Jurkat, Clone E6-1 (cell line): ENCODE results near the gene SCGB1A1.

Source experiments
- DNase-seq: peaks from one replicate; pipeline ENCODE4 v3.0.0-alpha.2; 2011; ENCODE audit warnings: low read depth, low spot score
- H3K4me3 ChIP-seq: 2 replicates; pipeline ENCODE4 v1.5.1; 2011; ENCODE audit warnings: mild to moderate bottlenecking, low read length, control low read depth, moderate library complexity

The SCGB1A1 gene

DNA sequence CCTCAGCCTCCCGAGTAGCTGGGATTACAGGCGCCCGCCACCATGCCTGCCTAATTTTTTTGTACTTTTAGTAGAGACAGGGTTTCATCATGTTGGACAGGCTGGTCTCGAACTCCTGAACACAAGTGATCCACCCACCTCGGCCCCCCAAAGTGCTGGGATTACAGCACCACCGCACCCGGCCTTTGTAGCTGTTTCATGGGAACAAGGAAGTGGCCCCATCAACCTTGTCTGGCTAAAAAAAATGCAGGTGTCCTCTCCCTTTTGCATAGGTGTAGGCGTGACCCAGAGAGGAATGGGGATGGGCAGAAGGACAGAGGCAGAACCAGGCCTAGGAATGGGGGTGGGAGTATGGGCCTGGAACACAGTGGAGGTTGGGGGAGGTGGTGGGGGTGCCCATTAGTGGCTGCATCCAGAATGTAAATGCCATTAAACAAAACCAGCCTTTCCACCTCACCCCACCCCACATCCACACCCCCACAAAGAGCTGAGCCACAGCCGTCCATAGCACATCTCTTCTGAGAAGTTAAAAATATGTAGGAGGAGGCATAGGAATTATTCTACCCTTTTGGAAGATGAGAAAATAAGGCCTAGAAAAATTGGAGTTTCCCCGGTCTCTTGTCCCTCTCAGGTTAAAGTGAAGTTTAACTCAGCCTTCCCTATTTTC is 22.8 kb upstream of the SCGB1A1 start:
- no peak for DNase-seq
- H3K4me3 ChIP-seq, result no peak overlapping the region

DNA sequence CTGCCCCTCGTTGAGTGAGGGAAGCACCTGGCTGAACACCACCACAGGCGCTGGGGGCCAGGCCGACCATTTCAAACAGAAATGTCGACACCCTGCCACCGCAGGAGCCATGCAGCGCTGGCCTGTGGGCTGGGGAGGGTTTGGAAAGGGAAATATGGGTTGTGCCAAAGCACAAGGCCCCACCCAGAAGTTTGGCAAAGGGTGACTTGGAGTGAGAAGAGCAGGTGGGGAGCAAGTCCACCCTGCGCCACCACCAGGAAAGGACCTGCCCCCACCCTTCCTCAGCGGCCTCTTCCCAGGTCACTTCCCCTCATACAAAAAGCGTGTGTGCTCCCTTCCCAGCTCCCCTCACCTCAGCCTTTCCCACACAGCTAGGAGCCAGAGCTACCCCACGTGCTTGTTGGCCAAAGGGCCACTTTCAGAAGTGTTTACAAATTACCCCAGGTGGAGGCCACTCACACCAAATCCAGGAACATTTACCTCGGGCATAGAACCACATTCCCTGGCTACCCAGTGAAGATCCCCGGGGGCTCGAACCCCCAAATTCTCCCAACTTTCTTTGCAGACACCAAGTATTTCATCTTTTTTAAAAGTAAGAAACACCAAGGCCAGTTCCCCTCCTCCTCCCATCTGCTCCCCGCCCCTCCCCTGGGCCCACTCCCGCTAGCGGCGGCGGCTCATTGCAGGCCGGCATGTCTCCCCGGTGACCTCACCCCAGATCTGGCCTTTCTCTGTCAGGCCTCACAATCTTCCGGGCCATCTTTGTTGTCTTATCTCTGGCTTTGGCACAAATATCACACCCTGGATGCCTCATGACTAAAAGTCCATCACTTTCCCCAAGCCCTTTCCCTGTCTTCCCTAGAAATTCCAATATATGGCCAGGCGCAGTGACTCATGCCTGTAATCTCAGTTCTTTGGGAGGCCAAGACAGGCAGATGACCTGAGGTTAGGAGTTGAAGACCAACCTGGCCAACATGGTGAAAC is 20.5 kb upstream of the SCGB1A1 start:
- DNase-seq, result peak; percentile 34

DNA sequence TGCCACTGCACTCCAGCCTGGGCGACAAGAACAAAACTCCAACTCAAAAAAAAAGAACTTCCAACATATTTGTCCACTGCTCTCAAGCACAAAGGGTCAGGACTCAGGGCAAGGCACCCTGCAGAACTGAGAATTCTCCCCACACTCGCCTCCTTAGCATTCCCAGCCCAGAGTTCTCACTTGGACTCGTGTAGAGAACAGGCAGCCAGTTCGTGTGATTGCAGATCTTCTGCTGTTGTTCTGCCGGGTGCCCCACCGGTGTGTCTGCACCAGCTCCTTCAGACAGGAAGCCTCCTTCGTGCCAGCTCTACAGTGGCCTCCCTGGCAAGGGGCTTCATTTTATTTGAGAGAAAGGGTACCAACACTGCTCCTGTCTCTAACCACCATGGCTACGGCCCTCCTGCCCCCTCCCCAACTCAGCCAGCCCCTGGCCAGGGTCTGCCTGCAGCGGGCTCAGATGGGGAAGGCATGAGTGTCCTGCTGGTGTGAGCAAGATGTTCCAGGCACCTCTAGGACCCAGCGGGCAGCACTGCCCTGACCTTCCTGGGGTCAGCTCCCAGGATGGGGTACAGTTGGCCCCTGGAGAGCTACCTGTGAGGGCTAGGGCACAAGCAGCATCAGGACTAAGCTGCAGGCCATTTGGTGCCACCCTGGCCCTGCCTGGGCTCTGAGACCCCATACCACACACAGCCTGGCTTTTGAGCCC is 19.5 kb upstream of the SCGB1A1 start:
- H3K4me3 ChIP-seq, result no peak overlapping the region
- DNase-seq, result no peak

More for the DNA sequence above, 20.5 kb upstream of the SCGB1A1 start:
- no peak overlapping the region for H3K4me3 ChIP-seq

DNA sequence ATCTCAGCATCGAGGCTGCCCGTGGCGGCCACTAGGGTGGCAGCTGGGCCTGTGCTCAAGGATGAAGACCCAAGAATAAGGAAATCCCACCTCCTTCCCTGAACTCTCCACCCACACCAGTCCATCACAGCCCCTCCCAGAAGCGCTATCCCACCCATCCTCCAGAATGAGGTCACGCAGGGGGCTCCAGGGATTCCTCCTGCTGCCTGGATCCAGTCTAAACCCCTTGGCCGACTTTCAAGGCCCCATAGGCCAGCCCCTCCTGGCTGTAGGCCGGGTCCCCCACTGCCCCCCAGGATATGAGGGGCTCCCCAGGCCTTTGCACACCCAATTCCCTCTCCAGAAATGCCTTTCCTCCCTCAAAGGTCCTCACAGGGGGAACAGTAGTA is 19.0 kb upstream of the SCGB1A1 start:
- DNase-seq, result no peak

DNA sequence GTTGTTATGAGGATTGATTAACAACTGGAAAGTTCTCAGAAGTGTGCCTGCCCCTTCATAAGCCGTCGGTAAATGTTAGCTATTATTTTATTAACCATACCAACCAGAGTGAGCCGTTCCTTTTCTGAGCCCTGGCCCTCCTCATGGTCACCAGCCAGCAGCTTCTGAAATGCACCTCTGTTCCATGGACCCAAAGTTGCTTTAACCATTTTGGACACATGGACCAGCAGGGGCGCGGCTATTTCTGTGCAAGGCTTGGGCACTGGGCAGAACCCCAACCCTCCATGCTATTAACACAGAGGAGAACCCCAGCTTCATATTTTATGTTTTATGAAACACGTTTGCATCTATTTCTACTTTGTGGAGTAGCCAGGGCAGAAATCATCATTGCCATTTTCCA is 18.6 kb upstream of the SCGB1A1 start:
- H3K4me3 ChIP-seq, result no peak overlapping the region
- no peak for DNase-seq

More for the DNA sequence above, 19.0 kb upstream of the SCGB1A1 start:
- no peak overlapping the region for H3K4me3 ChIP-seq

DNA sequence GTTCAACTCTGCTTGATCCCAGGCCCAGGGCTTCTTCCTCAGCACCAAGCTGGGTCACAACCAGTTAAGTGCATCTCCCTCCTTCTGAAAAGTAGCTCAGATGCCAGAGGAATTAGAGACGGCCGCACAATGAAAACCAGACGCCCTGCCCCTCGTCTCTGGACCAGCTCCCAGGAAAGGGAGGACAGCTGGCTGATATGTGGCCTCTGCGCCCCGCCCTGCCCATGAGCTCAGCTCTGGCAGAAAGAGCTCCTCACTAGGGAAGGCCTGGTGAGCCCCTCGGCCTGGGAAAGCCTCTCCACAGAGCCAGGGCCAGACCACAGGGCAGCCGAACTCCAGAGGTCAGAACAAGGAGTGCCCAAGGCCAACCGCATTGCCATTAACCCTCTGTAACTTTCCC is 18.1 kb upstream of the SCGB1A1 start:
- H3K4me3 ChIP-seq, result no peak overlapping the region
- DNase-seq, result no peak

DNA sequence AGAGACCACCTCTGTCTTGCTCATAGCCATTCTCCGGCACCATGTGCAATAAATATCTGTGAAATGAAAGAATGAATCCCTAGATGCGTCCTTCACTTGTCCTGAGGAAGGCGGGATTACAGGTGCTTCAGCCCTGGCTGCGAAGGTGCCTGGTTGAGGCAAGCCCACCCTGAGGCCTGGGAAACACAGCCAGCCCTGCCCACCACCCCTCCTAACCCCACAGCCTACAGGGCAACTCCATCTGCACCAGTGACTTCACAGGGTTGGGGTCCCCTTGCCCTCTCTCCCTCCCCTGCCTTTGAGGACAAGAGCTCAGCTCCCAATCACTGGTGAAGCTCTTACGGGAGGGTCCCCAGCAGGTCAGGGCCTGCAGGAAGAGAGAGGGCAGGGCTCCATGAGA is 17.5 kb upstream of the SCGB1A1 start:
- DNase-seq, result no peak
- H3K4me3 ChIP-seq, result no peak overlapping the region

DNA sequence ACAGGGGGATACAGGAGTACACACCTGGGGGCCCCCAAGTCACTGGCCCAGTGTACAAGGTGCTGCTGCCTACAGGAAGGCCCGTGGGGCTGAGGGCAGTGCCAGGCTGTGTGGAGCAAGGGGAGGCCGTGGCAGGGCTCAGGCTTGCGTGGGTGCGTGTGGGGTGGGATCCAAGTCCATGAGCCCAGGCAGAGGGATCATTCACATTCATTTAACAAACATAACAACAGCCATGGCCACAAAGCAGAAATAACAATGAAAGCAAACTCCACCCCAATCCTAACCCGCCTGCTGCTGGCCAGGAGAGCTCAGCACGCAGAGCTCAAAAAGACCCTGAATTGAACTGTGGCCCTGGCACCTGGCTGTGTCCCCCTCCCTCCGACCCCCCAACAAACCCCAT is 17.0 kb upstream of the SCGB1A1 start:
- DNase-seq, result no peak
- no peak overlapping the region; the same call in 1 of the 2 replicates for H3K4me3 ChIP-seq

DNA sequence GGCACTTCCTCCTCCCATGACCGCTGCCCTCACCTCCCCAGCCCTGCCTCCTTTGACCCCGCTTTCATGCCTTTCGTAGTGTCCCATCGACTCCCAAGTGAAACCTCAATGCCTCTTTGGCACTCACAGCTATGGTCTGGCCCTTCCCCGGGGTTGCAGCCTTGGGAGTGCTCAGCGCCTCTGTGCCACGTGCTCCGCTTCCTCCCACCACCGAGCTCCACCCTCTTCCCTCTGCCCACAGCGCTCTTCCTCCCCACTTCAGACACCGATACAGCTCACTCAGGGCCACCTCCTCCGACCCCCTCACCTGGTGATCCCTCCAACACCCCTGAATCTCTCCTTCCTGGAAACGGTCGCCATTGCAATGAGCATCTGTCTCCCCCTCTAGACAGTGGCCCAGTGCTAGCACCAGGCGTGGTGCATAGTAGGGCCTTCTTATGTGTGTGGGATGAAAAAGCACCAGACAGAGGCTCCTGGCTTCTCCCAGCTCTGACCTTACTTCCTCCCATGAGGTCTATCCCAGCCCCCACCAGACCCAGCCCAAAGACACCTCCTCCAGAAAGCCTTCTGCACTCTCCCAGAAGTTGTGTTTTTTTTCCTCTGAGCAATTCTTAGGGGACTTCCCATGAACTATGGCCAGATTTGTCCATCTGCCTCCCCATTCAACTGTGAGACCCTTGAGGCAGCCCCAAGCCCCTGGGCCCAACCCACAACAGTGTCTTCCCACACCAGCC is 16.4 kb upstream of the SCGB1A1 start:
- H3K4me3 ChIP-seq, result no peak overlapping the region
- DNase-seq, result peak; percentile 41

DNA sequence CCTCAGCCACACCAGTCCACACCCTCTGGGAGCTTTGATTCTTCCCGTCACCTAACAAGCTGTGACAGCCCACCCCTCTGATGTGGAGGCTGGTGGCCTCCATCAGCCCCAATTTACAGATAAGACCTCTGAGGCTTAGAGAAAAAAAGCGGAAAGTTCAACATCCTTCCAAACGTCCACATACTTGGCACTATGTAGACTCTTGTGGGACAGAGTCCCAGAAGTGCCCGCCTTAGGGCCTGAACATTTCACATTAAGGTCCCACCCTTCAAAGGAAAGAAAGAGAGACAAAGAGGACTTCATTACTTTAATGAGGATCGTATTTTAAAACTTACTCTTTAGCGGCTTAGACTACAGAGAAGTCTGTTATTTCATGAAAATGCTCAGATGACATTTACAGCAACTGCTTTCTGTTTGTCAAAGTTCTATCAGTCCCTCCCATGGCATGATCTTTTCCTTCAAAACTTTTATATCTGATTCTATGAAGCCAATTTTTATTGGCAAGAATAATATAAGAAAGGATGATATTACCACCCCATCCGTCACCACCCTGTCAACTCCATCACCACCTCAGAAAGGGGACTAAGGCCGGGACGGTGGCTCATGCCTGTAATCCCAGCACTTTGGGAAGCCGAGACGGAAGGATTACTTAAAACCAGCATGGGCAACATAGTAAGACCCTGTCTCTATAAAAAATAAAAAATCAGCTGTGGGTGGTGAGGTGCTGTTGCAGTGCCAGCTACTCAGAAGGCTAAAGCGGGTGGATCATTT is 15.7 kb upstream of the SCGB1A1 start:
- no peak overlapping the region for H3K4me3 ChIP-seq

DNA sequence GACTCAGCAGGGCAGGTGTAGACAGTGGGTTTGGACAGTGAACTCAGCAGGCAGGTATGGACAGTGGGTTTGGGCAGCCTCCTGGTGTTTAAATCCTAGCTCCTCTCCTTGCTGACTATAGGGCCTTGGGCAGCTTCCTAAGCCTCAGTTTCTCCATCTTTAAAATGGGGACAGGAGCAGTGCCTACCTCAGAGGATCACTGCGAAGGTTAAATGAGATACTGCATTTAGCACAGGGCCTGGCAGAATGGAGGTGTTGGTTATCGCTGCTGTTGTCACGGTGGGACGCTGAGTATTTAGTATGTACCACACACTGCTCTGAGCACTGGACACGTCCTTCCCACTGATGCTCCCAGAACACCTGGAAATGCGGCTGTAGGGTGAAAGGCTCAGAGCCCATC is 14.4 kb upstream of the SCGB1A1 start:
- DNase-seq, result no peak
- no peak overlapping the region for H3K4me3 ChIP-seq

More for the DNA sequence above, 15.7 kb upstream of the SCGB1A1 start:
- DNase-seq, result no peak

DNA sequence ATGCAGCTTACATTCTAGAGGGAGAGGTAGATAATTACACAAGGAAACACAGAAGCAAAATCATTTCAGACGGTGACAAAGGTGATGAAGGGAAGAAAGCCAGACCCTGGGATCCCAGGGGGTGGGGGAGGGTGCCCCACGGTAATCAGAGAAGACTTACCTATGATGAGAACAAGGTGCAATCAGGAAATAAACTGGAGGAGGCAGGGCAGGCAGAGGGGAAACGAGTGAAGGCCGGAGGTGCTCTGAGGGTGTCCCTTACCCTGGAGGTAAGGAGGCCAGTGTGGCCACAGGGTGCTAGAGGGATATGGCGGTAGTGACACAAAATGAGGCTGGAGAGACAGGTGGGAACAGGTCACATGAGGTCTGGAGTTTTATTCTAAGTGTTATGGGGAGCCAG is 13.9 kb upstream of the SCGB1A1 start:
- no peak for DNase-seq

DNA sequence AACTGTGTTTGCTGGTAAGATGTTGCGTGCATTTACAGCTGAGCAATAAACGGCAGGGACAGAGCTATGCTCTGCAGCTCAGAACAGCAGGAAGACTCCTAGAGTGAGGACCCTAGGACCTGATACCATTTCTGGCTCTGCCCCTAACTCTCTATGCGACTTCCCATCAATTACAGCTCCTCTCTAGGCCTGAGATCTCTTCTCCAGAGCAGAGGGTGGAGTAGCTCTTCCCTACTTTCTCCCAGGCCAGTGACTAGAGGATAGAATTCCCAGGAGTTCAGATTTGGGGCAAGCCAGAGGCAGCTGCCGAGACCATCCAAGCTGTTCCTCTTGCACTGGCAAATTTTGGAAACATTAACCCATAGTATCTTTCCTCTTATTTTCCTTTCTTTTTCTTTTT is 12.8 kb upstream of the SCGB1A1 start:
- no peak overlapping the region for H3K4me3 ChIP-seq
- DNase-seq, result no peak

More for the DNA sequence above, 13.9 kb upstream of the SCGB1A1 start:
- no peak overlapping the region for H3K4me3 ChIP-seq

DNA sequence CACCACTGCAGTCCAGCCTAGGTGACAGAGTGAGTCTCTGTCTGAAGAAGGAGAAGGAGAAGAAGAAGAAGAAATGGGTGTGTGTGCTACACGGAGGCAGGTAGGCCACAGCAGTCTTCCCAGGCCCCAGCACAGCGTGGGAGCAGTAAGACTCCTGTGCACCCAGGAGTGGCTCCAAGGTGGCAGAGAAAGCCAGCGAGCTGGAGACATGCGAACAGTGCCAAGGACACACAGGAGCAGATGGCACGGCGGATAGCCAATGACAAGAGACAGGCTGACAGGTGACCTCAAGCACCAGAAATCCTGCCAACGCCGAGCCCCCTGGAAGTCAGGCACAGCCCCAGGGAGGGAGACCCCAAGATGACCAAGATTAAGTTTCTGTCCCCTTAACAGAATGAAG is 9.0 kb upstream of the SCGB1A1 start:
- H3K4me3 ChIP-seq, result no peak overlapping the region
- no peak for DNase-seq

DNA sequence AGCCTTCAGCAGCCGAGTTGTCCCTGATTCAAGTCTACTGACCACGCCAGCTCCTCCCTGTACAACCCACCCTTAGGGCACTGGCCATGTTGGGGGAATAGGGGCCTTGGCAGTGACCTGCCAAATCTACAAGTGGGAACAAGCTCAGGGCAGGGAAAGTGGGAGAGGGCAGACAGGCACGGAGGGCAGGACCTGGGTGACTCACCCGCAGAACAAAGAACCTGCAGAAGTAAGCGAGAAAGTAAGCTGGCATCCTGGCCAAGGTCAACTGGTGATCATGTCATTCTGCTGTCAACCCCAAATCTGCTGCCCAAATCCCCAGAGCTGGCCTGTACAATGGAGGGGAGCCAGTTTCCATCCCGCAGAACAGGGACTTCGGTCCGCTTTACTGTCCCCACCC is 7.9 kb upstream of the SCGB1A1 start:
- no peak overlapping the region for H3K4me3 ChIP-seq
- no peak for DNase-seq

DNA sequence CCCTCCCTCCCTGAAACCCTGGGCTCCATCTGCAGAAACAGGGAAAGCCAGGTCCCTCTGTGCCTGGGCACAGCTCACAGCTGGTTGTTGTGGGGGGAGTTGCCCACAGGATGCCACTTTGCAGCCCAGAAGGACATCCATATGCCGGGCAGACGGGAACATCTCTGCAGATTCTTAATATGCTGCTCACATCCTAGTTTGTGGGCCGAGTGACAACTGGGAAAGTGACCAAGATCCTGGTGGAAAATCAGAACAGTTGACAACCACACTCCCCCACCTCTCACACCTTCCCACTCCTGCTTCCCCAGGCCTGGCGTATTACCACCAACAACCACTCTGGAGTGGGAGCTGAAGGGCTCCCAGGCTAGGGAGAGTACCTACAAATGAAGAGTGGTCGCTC is 7.3 kb upstream of the SCGB1A1 start:
- no peak overlapping the region for H3K4me3 ChIP-seq
- DNase-seq, result no peak

DNA sequence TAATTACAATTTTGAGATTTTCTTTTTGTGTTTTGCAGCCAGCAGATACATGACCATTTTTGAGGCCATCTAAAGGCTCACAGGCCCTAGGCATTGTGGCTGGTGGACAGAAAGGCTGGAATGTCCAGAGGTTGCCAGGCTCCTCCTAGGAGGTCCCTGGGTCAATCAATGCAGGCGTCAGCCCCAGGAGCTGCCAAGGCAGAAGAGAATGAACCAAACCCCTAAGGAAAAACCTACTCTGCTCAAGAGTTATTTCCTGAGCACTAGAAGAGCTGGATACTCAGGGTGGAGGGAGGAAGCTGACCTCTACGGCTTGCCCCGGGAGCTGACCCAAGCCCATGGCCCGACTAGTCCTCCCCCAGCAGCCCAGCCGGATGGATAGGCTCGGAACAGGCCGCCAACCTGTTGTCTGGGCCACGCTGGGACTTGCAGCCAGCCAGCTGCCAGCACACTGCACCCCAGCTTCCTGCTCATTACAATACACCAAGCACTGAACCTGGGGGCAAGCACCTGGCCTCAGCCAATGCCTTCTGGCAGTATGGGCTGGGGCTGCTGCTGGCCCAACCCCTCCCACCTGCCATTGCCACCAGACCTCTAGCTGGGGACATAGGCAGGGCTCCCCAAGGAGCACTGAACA is 5.7 kb upstream of the SCGB1A1 start:
- no peak for DNase-seq
- H3K4me3 ChIP-seq, result no peak overlapping the region

DNA sequence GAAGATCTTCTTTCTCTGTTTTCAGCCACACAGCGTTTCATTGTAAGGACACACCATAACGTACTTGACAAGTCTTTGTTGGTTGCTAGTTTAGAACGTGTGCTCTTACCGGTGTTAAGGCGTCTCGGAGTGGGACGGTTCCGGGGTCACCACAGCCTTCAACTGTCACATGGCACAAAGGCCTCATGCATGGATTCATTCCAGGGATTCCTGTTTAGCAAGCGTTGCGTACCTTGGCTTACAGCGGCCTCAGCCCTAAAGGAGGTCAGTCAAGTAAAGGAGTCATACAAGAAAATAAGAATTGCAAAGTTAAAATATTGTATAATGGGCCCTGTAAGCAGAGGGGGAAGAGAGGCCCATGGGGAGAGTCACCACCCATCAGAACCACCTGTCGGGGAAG is 2.2 kb upstream of the SCGB1A1 start:
- no peak overlapping the region for H3K4me3 ChIP-seq
- DNase-seq, result no peak
